PC-9 (cell line): ENCODE measurements around the gene NCOA5.
"Not testable (repeated sequence)": the region's sequence is repeated elsewhere in the genome, so short reads cannot be mapped to it uniquely, and the experiment has no call there.

Source experiments
- EZH2 ChIP-seq: fragments of 200-600 bp; sonication (generic); IDR thresholded peaks from 2 replicates; pipeline ENCODE4 v1.8.0; 2017; ENCODE audit warnings: antibody characterized with exemption, low read depth
- TF ChIP-seq, protein P1 (sequence below): fragments of 200-600 bp; sonication (generic); conservative IDR thresholded peaks from 2 replicates; pipeline ENCODE4 v1.6.1; 2017; ENCODE audit warnings: mixed run types, antibody characterized with exemption, mild to moderate bottlenecking, moderate library complexity

DNA sequence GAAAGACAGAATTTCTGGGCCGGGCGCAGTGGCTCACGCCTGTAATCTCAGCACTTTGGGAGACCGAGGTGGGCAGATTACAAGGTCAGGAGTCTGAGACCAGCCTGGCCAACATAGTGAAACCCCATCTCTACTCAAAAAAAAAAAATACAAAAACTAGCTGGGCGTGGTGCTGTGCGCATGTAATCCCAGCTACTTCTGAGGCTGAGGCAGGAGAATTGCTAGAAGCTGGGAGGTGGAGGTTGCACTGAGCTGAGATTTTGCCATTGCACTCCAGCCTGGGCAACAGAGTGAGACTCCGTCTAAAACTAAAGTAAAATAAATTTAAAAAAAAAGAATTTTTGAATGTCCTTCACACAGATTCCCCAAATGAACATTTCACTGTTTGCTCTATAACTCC lies 10.7 kb upstream of the NCOA5 start:
- TF ChIP-seq, protein P1, sequence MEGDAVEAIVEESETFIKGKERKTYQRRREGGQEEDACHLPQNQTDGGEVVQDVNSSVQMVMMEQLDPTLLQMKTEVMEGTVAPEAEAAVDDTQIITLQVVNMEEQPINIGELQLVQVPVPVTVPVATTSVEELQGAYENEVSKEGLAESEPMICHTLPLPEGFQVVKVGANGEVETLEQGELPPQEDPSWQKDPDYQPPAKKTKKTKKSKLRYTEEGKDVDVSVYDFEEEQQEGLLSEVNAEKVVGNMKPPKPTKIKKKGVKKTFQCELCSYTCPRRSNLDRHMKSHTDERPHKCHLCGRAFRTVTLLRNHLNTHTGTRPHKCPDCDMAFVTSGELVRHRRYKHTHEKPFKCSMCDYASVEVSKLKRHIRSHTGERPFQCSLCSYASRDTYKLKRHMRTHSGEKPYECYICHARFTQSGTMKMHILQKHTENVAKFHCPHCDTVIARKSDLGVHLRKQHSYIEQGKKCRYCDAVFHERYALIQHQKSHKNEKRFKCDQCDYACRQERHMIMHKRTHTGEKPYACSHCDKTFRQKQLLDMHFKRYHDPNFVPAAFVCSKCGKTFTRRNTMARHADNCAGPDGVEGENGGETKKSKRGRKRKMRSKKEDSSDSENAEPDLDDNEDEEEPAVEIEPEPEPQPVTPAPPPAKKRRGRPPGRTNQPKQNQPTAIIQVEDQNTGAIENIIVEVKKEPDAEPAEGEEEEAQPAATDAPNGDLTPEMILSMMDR, result not testable (repeated sequence)
- not testable (repeated sequence) for TF ChIP-seq EZH2
